Fibroblast of lung (primary cell): ENCODE data around the gene PAPPA. TPM values are rescaled to one million over a fixed set of nuclear protein-coding genes. Genes with fewer than 3 reads are reported as not detected.
A peak's percentile ranks its signal among the peaks of the same experiment; 100 is the strongest.

Source experiments
- DNase-seq, 2 donors: peaks; one replicate each; pipeline versions ENCODE4 v3.0.0 to v3.0.0-alpha.2; 2010; ENCODE audit warnings: low read depth in 2 of 2
- H2AFZ ChIP-seq: 2 replicates; pipeline ENCODE4 v1.5.1; 2012; ENCODE audit warnings: low read length, control low read depth, inconsistent platforms
- H3K27ac ChIP-seq: 2 replicates; pipeline ENCODE4 v1.5.1; 2011; ENCODE audit warnings: low read length, control low read depth; ENCODE audit not compliant: insufficient read depth
- H3K27me3 ChIP-seq: 2 replicates; pipeline ENCODE4 v1.5.1; 2011; ENCODE audit warnings: mild to moderate bottlenecking, low read length; ENCODE audit not compliant: control insufficient read depth, insufficient read depth
- H3K36me3 ChIP-seq: 2 replicates; pipeline ENCODE4 v1.5.1; 2011; ENCODE audit warnings: low read length; ENCODE audit not compliant: control insufficient read depth, insufficient read depth
- H3K4me1 ChIP-seq: 2 replicates; pipeline ENCODE4 v1.5.1; 2011; ENCODE audit warnings: low read length; ENCODE audit not compliant: control insufficient read depth, insufficient read depth; ENCODE audit errors: extremely low read depth
- H3K4me2 ChIP-seq: 2 replicates; pipeline ENCODE4 v1.5.1; 2011; ENCODE audit warnings: low read length, control low read depth; ENCODE audit not compliant: insufficient read depth; ENCODE audit errors: extremely low read depth
- H3K4me3 ChIP-seq, 4 experiments: fragments of 200-600 bp in 1 of 4; sonication (generic) in 1 of 4; replicated peaks in 1 of 4; 2 replicates each; pipeline ENCODE4 v1.5.1; 2011 to 2016; ENCODE audit warnings: low read length in 4 of 4, low read depth in 3 of 4, mild to moderate bottlenecking in 3 of 4, control low read depth in 2 of 4, inconsistent platforms in 1 of 4, mixed read lengths in 1 of 4; ENCODE audit not compliant: insufficient read depth in 1 of 4; ENCODE audit errors: control extremely low read depth in 1 of 4
- H3K79me2 ChIP-seq: 2 replicates; pipeline ENCODE4 v1.5.1; 2012; ENCODE audit warnings: mild to moderate bottlenecking, low read length, inconsistent platforms; ENCODE audit not compliant: control insufficient read depth, insufficient read depth
- H3K9ac ChIP-seq: 2 replicates; pipeline ENCODE4 v1.5.1; 2011; ENCODE audit warnings: mild to moderate bottlenecking, low read length, control low read depth; ENCODE audit not compliant: insufficient read depth
- H3K9me3 ChIP-seq: 2 replicates; pipeline ENCODE4 v1.5.1; 2012; ENCODE audit warnings: low read depth, low read length; ENCODE audit not compliant: control insufficient read depth, insufficient read depth
- H4K20me1 ChIP-seq: 2 replicates; pipeline ENCODE4 v1.5.1; 2011; ENCODE audit warnings: low read length; ENCODE audit not compliant: control insufficient read depth, insufficient read depth; ENCODE audit errors: extremely low read depth
- EZH2 ChIP-seq: IDR thresholded peaks from 2 replicates; pipeline ENCODE4 v1.5.1; 2012; ENCODE audit warnings: low read length, control low read depth, mild to moderate bottlenecking; ENCODE audit errors: missing control alignments
- polyA plus RNA-seq, 2 donors: library from polyadenylated mRNA; depleted of rRNA in 1 of 2; stranded (reverse) in 1 of 2; unstranded in 1 of 2; fragments of >200 nt; gene quantifications; 2 replicates each; pipeline ENCODE4 v1.2.1, GENCODE V29; 2011 to 2012; ENCODE audit warnings: missing spikeins in 1 of 2
- total RNA-seq: library from RNA; depleted of rRNA; stranded (reverse); fragments of >200 nt; gene quantifications from 2 replicates; pipeline ENCODE4 v1.2.1, GENCODE V29; 2014
- TF ChIP-seq, protein P1 (sequence below), 2 donors: IDR thresholded peaks in 1 of 2; conservative IDR thresholded peaks in 1 of 2; 1 replicate in 1 of 2; 2 replicates in 1 of 2; pipeline ENCODE4 v1.5.1; 2011 to 2012; ENCODE audit warnings: low read length in 2 of 2, control low read depth in 1 of 2, inconsistent platforms in 1 of 2, low read depth in 1 of 2, mild to moderate bottlenecking in 1 of 2

The PAPPA gene
- total and polyA plus RNA-seq, 2 donors (not counting 1 experiment from before 2014, with no cell fraction given) = 8.8 to 45.7 TPM

DNA sequence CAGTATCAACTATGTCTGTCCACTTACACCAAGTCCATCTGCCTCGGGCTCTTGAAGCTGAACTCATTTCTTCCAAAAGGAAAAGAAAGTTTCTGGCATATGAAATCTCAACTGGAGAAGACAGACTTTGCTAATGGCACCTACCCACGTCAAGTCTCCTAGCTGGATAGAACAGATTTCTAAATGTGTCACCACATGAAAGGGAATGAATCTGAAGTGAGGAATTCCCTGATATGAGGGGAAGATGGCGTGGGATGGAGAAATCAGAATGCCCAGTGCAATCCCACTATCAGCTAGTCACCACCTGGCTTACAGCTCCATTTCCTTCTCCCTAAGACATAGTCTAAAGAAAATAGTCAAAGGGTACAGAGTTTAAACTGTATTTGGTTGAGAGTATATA, 144.7 kb downstream of the PAPPA start:
- TF ChIP-seq, protein P1, sequence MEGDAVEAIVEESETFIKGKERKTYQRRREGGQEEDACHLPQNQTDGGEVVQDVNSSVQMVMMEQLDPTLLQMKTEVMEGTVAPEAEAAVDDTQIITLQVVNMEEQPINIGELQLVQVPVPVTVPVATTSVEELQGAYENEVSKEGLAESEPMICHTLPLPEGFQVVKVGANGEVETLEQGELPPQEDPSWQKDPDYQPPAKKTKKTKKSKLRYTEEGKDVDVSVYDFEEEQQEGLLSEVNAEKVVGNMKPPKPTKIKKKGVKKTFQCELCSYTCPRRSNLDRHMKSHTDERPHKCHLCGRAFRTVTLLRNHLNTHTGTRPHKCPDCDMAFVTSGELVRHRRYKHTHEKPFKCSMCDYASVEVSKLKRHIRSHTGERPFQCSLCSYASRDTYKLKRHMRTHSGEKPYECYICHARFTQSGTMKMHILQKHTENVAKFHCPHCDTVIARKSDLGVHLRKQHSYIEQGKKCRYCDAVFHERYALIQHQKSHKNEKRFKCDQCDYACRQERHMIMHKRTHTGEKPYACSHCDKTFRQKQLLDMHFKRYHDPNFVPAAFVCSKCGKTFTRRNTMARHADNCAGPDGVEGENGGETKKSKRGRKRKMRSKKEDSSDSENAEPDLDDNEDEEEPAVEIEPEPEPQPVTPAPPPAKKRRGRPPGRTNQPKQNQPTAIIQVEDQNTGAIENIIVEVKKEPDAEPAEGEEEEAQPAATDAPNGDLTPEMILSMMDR (conservative IDR thresholded peaks at IDR 0.05 in 1 of 2, IDR thresholded peaks at IDR 0.05 in 1 of 2; ENCODE audit: low read depth in 1 of 2, low read length in 2 of 2) = no peak
- no peak for TF ChIP-seq EZH2
- Histone ChIP-seq H3K9me3 (no peaks in the 10 kb centered on the region), H2AFZ (no peak overlapping the region), H3K27me3 (no peaks in the 10 kb centered on the region), H3K79me2 (no peaks in the 10 kb centered on the region), H3K4me3 (no peak overlapping the region), H4K20me1 (no peaks in the 10 kb centered on the region), H3K4me1 (no peaks in the 10 kb centered on the region), H3K9ac (no peak overlapping the region), H3K4me2 (no peak overlapping the region), H3K36me3 (no peaks in the 10 kb centered on the region), H3K27ac (no peak overlapping the region)
- DNase-seq = peak in 1 of 2 donors; percentile 2

- H3K79me2 ChIP-seq = no peaks in the 10 kb centered on the region
- H3K9me3 ChIP-seq = no peaks in the 10 kb centered on the region
- no peak for TF ChIP-seq EZH2
- TF ChIP-seq, protein P1 (conservative IDR thresholded peaks at IDR 0.05 in 1 of 2, IDR thresholded peaks at IDR 0.05 in 1 of 2; ENCODE audit: low read depth in 1 of 2, low read length in 2 of 2) = no peak
- no peak overlapping the region for H3K27ac ChIP-seq
- no peaks in the 10 kb centered on the region for H4K20me1 ChIP-seq
- H3K4me2 ChIP-seq = no peak overlapping the region
- no peak overlapping the region for H2AFZ ChIP-seq
- no peak overlapping the region for H3K4me3 ChIP-seq
- DNase-seq = no peak
- no peaks in the 10 kb centered on the region for H3K4me1 ChIP-seq
- H3K9ac ChIP-seq = no peak overlapping the region
- no peaks in the 10 kb centered on the region for H3K36me3 ChIP-seq
- H3K27me3 ChIP-seq = no peaks in the 10 kb centered on the region
Measured at GRCh38 chr9:116298878-116299391, 145.3 kb downstream of the PAPPA start.

DNA sequence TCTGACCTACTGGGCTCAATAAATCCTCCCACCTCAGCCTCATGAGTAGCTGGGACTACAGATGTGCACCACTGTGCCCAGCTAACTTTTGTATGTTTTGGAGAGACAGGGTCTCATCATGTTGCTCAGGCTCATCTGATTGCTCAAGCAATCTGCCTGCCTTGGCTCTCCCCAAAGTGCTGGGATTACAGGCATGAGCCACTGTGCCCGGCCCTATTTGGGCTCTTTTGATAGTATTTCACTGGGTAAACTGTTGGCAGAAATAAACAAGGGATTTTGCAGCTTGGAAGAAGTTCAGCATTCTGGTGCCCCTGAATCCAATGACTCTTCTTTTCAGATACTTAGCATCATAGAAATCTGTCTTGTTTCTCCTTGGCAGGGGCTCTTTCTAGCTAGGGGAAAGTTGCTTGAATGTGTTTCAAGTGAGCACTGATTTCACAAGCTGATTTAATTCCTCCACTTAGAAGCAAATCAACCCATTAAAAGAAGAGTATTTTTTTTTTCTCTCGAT, 146.8 kb downstream of the PAPPA start:
- Histone ChIP-seq H3K36me3 (no peaks in the 10 kb centered on the region), H3K27ac (no peak overlapping the region), H3K4me2 (no peak overlapping the region), H3K4me1 (no peaks in the 10 kb centered on the region), H3K27me3 (no peaks in the 10 kb centered on the region), H3K9ac (no peak overlapping the region), H2AFZ (no peak overlapping the region), H3K9me3 (no peaks in the 10 kb centered on the region), H4K20me1 (no peaks in the 10 kb centered on the region), H3K79me2 (no peaks in the 10 kb centered on the region), H3K4me3 (no peak overlapping the region)
- TF ChIP-seq EZH2 = no peak
- TF ChIP-seq, protein P1 (conservative IDR thresholded peaks at IDR 0.05 in 1 of 2, IDR thresholded peaks at IDR 0.05 in 1 of 2; ENCODE audit: low read depth in 1 of 2, low read length in 2 of 2) = no peak
- no peak for DNase-seq
